GM12801 (cell line): Measurements from ENCODE around the gene PIPOX.

Experiments used
- CTCF ChIP-seq: IDR thresholded peaks from one replicate; pipeline ENCODE4 v1.5.1; 2011; ENCODE audit warnings: control low read depth; ENCODE audit not compliant: insufficient read length; ENCODE audit errors: extremely low read depth

Gene PIPOX

GRCh38 chr17:29043539-29044145, 701 bp downstream of the PIPOX start:
- no peak for TF ChIP-seq CTCF

- no peak for TF ChIP-seq CTCF
Observed at GRCh38 chr17:29045026-29045425, 2.1 kb downstream of the PIPOX start.

GRCh38 chr17:29045734-29046472, 3.0 kb downstream of the PIPOX start:
- no peak for TF ChIP-seq CTCF

- TF ChIP-seq CTCF: no peak
Observed at GRCh38 chr17:29046473-29046839, 3.5 kb downstream of the PIPOX start.

GRCh38 chr17:29048440-29049368, 5.8 kb downstream of the PIPOX start:
- no peak for TF ChIP-seq CTCF

- TF ChIP-seq CTCF: no peak
Observed at GRCh38 chr17:29049541-29050145, 6.7 kb downstream of the PIPOX start.

GRCh38 chr17:29050176-29050575, 7.2 kb downstream of the PIPOX start:
- no peak for TF ChIP-seq CTCF
